Femur (tissue), 1 donor: Measurements from ENCODE around the gene TAL1.
A peak's percentile ranks its signal among the peaks of the same experiment; 100 is the strongest.

Source experiments
- DNase-seq: peaks from one replicate; pipeline ENCODE4 v3.0.0-alpha.2; 2017

Gene TAL1

GRCh38 chr1:47229031-47229885, 2.8 kb downstream of the TAL1 start:
- no peak for DNase-seq

DNA sequence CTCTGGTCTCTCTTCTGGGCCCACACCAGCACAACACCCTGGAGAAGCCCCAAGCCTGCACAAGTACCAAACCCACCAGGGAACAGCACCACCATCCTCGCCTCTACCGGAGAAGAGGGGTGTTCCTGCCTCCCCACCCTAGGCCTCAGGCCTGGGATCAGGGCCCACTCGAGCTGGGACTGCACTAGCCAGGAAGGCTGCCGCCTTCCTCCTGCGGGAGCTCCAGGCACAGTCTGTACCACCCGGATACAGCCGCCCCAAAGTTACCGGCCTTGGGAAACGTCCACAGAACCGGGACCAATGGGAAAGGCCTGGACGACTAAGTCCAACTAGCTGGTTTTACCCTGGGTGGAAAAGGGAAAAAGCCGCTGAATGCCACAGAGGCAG, 3.4 kb downstream of the TAL1 start:
- no peak for DNase-seq

DNA sequence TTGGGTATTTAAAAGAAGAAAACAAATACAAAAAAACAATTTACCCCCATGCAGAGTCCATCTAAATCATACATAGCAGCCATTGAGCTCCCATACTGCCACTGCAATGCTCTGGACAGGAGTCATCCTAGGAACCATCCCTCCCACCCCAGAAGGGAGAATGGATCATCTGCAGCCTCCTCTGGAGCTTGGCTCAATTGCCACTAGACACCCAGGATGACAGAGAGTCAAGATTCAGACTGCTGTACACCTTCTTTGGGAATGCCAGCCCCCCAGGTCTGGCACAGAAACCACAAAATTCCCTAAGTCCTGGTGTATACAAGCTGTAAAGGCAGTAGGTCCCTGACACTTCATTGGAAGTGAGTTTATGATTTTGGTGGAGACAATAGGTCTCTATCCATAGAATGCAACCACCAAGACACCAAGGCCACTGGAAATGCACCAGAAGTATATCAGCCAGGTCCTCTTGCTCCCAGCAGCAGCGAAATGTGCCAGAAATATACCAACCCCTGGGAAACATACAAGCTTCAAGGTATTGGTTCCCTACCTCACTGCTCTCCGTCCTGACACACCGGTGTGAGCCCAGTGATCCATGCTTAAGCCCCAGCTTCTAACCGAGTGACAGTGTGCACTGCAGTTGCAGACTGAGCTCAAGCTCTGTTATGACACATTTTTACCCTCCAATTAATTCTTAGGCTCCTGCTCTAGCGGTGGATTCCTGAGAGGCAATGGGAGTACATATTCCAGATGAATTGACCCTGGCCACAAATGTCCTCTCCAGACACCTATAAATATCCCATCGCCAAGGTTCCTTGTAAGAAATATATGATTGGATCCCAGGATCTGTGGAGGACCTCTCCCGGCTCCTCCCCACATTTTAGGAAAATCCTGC, 4.4 kb downstream of the TAL1 start:
- no peak for DNase-seq

DNA sequence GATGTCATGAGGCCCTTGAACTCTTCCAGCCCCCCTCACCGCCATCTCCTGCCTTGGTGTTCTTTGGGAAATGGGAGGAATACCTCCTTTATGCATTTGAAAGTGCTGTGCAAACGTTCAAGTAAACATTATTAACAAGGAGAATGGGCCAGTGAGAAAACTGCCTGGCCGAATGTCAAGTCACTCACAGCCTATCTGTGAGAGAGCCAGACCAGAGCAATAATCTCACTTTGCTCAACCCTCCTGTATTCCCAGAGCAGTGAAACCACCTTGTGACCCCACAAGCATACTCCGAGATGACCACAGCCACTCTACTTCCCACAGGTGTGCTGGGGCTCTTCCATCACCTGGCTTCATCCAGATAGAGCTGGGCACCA, 5.2 kb downstream of the TAL1 start:
- no peak for DNase-seq

DNA sequence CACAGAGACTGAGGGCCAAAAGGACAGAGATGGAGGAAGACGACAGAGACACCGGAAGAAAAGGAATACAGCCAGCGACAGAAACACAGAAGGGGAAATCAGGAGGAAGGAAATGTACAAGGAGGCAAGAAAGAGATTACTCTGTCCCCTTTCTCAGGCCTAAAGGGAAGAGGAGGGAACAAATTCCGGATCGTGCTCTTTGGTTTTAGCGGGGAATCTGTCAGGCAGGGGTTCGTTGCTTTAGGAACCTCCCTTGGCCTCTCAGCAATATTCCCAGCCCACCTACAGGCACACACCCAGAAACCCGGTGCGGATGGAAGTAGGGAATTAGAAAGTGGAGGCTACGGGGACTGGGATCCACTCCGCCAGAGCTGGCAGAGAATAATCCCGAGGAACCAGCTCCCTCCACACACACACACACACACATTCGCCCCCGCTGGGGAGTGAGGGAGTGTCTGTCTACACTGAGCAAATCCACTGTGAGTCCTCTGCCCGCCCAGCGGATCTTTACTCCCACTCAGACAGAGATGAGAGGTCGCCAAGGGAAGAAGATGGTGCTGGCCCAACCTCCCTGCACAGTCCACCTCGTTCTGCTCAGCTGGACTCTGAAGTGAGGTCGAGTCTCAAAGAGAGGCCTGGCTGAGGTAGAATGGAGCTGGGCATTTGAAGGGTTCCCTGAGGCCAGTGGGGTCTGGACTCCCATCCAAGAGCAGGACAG, 5.7 kb downstream of the TAL1 start:
- DNase-seq, result no peak

GRCh38 chr1:47225430-47226100, 6.5 kb downstream of the TAL1 start:
- DNase-seq, result no peak

DNA sequence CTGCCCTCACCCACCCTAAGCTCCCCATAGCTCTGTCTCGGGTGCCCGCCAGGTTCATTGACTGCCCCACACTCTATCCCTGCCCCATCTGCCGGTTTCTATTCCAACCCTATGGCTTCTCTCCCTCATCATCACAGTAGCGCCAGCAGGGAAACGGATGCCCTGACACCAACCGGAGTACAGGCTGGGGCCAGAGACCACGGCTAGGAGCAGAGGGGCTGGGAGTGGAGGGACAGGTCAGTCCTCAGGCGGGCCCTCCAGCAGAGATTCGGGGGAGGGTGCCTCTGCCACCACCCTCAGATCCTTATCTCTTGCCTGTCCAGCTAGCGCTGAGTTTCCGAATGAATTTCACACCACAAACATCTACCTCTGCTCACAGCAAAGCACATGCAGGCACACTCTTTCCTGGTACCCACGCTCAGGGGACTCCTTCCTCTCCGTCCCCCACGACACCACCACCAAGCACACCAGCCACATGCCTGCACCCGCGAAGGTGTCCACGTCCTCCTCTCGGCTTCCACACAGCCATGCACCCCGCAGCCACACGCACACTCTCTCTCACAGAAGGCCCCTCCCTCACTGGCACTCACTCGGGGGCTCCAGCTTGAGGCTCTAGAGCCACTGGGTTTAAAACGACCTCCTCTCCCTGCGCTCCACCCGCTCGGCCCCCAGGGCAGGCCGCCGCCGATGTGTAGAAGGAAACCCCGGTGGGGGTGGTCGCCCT, 7.2 kb downstream of the TAL1 start:
- no peak for DNase-seq

DNA sequence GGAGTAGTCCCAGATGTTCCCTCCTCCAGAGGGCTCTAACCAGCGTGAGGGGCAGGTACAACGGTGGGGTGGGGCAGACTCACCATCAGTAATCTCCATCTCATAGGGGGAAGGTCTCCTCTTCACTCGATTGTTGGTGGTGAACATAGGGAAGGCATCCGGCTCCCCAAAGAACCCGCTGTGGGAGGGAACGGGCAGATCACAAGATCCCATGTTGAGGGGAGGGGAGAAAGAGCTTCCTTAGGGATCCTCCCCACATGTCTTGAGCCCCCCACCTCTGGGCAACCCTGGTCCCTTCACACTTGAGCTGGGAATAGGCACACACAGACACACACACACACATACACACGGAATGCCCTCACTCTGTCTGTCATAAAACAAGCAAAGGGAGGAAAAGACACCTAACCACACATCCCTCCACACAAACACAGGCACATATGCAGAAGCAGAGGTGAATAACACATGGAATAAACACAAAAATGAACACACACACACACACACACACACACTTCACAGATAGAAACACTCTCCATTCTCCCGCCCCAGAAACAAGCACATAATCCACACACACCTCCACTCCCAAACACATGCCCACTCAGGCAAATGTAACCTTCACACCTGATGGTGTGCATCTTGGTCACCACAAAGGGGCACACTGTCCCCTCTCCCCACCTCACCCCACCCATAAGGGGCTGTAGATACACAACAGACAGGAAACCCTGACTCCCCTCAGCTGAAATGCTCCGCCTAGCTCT, 7.9 kb downstream of the TAL1 start:
- DNase-seq, result no peak

DNA sequence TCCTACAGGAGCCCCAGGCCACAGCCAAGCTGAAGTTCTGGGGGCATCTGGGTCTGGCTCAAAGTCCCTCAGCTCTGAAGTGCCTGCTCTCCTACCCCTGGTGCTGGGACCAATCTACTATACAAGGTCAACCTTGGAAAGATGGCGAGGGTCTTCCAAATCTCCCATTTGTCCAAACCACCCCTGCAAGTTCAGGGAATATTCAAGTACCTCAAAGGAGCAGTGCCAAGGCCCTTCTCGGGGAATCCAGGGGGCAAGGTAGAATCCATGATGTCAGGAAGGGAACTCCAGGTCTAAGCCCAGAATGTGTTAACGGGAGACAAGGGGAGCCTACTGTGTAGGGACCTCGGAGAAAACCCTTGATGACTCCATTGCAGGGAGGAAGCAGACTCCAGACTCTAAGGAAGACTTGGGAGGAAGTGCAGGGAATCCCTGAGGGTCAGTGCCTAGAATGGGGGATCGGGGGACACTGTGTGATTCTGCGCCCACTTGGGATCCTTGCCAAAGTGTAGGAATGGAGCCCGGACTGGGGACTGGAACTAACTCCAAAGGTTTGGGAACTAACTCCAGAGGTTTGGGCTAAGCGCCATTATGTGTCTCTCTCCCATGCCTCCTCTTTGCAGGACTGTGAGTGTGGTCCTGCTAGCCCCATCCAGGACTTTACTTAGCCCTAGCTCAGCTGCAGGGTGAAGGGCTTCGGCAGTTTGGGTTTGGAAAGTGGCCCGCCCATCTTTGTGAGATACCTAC, 8.7 kb downstream of the TAL1 start:
- DNase-seq, result no peak

DNA sequence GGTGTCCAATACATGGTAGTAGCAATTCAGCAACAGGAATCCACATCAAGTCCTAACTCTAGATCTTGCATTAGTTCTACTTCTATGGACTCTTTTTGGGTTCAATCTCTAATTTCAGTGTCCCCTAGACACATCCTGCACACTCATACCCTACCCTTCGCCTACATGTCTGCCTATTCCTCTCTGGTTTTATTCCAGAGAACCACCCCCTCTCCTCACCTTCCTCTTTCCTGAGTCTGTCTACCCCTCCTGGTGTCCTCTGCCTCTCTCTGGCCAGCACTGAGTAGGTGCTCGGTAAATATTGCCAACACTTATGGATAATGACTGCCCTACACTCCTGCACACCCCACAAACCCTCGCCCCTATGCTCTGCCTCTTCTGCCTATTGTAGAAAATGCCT, 9.5 kb downstream of the TAL1 start:
- no peak for DNase-seq

- DNase-seq, result no peak
Observed at GRCh38 chr1:47219590-47220220, 12.3 kb downstream of the TAL1 start.

DNA sequence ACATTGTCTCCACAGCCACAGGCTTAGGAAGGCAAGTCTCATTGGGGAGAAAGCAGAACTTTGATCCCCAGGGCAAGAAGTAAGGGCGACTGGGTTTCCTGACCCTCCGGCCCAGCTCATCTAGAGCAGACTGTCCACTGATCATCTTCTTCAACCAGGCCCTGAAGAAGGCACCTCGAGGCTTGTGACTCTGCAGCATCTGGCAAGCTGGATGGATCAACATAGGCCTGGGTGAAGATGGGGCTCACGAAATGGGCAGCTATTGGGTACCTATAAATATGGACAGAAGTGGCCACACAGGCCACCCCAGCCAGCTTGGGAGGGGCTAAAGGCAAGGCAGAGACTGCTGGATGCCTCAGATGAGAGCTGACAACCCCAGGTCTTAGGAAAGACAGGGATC, 13.0 kb downstream of the TAL1 start:
- no peak for DNase-seq

DNA sequence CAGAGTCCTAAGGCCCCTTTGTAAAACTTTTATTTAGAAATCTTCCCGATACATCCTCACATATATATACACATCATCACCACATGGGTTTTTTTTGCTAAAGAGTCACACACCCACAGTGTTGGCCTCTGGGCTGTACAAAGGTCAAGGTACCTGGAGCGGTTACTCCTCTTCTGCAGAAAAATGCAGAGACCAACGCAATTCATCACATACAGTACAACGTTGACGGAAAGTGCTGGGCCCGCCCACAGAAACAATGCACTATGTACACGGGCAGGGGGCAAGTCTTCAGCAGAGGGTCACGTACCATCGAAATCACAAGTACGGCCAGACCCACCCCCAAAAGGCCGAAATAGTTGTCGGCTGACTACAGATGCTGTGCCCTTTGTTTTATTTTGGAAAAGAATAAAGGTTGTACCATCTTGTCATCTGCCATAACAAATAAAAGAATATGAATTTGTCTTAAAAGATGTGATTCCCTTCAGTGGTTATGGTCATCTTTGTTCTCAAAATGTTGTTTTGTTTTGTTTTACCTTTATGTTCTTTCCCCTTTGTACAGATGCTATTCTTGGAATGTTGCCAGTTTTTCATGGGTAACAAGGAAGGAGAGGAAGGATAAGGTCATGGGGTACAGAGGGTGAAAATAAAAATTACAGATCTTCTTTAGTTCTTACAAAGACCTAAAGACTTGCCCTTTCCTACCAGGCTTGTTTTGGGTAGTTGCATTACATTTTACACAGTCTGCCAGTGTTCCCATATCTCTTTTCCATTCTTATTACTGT, 15.6 kb downstream of the TAL1 start:
- DNase-seq, result no peak

- DNase-seq, result no peak
Observed at GRCh38 chr1:47215713-47216112, 16.3 kb downstream of the TAL1 start.

- no peak for DNase-seq
Observed at GRCh38 chr1:47214549-47214948, 17.5 kb downstream of the TAL1 start.

GRCh38 chr1:47213230-47213963, 18.6 kb downstream of the TAL1 start:
- DNase-seq, result no peak

GRCh38 chr1:47212636-47213229, 19.3 kb downstream of the TAL1 start:
- no peak for DNase-seq

DNA sequence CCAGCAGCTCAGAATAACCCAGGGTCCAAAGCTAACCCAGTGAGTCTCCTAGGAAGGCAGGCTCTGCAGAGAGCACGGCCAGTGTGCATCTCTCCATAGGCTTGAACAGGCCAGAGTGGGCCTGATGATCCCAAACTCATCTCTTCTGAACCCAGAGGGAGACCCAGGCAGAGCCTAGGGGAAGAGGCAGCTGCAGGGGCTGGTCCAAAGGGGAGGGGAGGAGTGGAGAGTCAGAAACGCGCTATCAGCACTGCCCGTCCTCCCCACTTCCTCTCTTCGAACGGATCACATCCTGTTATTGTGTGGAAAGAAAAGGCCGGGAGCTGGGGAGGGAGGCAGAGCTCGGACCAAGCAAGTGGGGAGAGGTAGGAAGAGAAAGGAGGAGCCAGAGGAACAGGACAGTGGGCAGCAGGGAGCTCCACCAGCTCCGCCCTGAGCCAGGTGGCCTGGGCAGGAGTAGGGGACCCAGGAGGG, 20.2 kb downstream of the TAL1 start:
- DNase-seq, result peak; percentile 54
